HEK293T (cell line): ENCODE results near the gene TBL1XR1.

Source experiments
- BHLHE40 ChIP-seq: fragments of 450-650 bp; IDR thresholded peaks from 2 replicates; pipeline ENCODE4 v1.6.1; 2016; ENCODE audit warnings: mild to moderate bottlenecking, moderate library complexity, borderline replicate concordance
- CTBP1 ChIP-seq: fragments of 450-650 bp; IDR thresholded peaks from 2 replicates; pipeline ENCODE4 v1.6.1; 2016; ENCODE audit warnings: borderline replicate concordance
- SP1 ChIP-seq: fragments of 450-650 bp; IDR thresholded peaks from 2 replicates; pipeline ENCODE4 v1.6.1; 2017
- SUZ12 ChIP-seq: fragments of 450-650 bp; IDR thresholded peaks from 2 replicates; pipeline ENCODE4 v1.6.1; 2016; ENCODE audit warnings: mild to moderate bottlenecking

- no peak for TF ChIP-seq SP1
- no peak for TF ChIP-seq BHLHE40
- TF ChIP-seq CTBP1, result no peak
- TF ChIP-seq SUZ12, result no peak
These were observed 135.9 kb downstream of the TBL1XR1 start for GRCh38 chr3:177061369-177061768.
